Colonic mucosa (tissue), 4 donors: Measurements from ENCODE around the gene TNNI2. TPM values are rescaled to one million over a fixed set of nuclear protein-coding genes. Genes with fewer than 3 reads are reported as not detected.

Experiments used
- DNase-seq: peaks from one replicate; pipeline ENCODE4 v3.0.0-alpha.2; 2020
- H3K27ac ChIP-seq: fragments of 200-600 bp; one replicate; pipeline ENCODE4 v1.8.0; 2021
- H3K27me3 ChIP-seq: fragments of 200-600 bp; one replicate; pipeline ENCODE4 v1.8.0; 2021
- H3K36me3 ChIP-seq: fragments of 200-600 bp; one replicate; pipeline ENCODE4 v1.8.0; 2021
- H3K4me1 ChIP-seq: fragments of 200-600 bp; one replicate; pipeline ENCODE4 v1.8.0; 2021; ENCODE audit warnings: mild to moderate bottlenecking
- H3K4me3 ChIP-seq: fragments of 200-600 bp; one replicate; pipeline ENCODE4 v1.8.0; 2021
- H3K9ac ChIP-seq, 2 donors: one replicate each; pipeline ENCODE4 v1.7.0; 2013; ENCODE audit warnings: control low read depth in 2 of 2, low read depth in 2 of 2, low read length in 2 of 2
- H3K9me3 ChIP-seq: fragments of 200-600 bp; one replicate; pipeline ENCODE4 v1.8.0; 2021
- intact Hi-C: fragments of 100-400 bp; cut with DNase I; formaldehyde crosslinking; loops from one replicate; pipeline ENCODE4 v1.14.1; 2022
- total RNA-seq, 2 donors: library from RNA; stranded (reverse); fragmentation: NEBNext Ultra II Directional in 1 of 2; extraction: Animal tissue kit (Norgen Biotek cat#: 25700) in 1 of 2; gene quantifications; one replicate each; pipeline ENCODE4 v1.2.1, GENCODE V29; 2021
- TF ChIP-seq, protein P1 (sequence below): fragments of 200-600 bp; IDR thresholded peaks from one replicate; pipeline ENCODE4 v1.8.0; 2022; ENCODE audit warnings: antibody characterized with exemption, mild to moderate bottlenecking
- donor health status: healthy.
- donor health status: DM: no; HTN: no; CAD: no.
- donor health status: DM: no; HTN: no; CAD: no.

Gene TNNI2
- total RNA-seq, 2 donors from 2014 or later: 0.94 TPM; not detected in 1

DNA sequence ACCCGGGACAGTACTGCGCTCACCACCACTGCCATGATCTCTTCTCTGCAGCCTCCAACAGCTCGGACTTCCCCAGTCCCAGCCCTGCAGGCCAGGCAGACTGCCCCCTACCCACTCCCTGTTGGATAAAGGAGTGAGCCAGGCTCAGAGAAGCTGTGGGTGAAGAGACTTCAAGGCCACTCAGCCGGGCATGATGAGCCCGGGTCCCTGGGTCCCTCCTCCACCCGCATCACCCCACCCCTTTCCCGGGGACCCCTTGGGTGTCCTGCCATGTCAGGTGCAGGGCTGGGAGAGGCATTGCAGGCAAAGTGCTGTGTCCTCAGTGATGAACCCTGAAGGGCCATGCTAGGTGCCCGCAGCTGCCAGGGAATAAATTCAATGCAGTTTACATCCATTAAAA lies 28.6 kb downstream of the TNNI2 start:
- Histone ChIP-seq H3K27ac (no peak overlapping the region), H3K27me3 (no peaks in the 10 kb centered on the region), H3K36me3 (no peaks in the 10 kb centered on the region), H3K4me3 (no peak overlapping the region), H3K9me3 (no peaks in the 10 kb centered on the region), H3K4me1 (no peaks in the 10 kb centered on the region), H3K9ac (no peak overlapping the region)
- TF ChIP-seq, protein P1, sequence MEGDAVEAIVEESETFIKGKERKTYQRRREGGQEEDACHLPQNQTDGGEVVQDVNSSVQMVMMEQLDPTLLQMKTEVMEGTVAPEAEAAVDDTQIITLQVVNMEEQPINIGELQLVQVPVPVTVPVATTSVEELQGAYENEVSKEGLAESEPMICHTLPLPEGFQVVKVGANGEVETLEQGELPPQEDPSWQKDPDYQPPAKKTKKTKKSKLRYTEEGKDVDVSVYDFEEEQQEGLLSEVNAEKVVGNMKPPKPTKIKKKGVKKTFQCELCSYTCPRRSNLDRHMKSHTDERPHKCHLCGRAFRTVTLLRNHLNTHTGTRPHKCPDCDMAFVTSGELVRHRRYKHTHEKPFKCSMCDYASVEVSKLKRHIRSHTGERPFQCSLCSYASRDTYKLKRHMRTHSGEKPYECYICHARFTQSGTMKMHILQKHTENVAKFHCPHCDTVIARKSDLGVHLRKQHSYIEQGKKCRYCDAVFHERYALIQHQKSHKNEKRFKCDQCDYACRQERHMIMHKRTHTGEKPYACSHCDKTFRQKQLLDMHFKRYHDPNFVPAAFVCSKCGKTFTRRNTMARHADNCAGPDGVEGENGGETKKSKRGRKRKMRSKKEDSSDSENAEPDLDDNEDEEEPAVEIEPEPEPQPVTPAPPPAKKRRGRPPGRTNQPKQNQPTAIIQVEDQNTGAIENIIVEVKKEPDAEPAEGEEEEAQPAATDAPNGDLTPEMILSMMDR: no peak
- DNase-seq: no peak
- intact Hi-C loops: no loop called here

DNA sequence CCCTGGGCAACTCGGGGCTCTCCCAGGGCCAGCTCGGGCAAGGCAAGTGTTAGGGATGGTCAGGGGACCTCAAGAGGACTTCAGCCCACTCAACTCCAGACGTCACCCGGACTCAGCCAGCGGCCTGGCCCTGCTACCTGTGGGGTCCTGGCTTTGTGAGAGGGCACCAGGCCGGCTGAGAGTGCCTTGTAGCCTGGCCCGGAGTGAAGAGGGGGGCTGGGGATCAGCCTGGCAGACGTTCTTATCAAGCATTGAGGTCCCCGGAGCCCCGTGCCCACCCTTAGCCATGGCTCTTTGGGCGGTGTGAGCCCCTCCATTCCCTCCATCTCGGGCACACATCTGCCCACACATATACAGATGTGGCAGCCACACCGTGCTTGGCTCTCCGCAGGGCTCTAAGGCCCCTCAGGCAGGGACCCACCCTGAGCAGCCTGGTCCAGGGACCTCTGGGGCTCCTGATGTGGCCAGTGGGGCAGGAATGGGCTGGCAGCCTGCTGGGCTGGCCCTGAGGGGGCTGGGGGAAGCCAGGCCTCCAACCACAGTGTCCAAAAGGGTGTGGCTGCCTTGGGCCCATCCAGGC lies 29.4 kb downstream of the TNNI2 start:
- Histone ChIP-seq H3K4me1 (no peaks in the 10 kb centered on the region), H3K4me3 (no peak overlapping the region)
- intact Hi-C loops: no loop called here

DNA sequence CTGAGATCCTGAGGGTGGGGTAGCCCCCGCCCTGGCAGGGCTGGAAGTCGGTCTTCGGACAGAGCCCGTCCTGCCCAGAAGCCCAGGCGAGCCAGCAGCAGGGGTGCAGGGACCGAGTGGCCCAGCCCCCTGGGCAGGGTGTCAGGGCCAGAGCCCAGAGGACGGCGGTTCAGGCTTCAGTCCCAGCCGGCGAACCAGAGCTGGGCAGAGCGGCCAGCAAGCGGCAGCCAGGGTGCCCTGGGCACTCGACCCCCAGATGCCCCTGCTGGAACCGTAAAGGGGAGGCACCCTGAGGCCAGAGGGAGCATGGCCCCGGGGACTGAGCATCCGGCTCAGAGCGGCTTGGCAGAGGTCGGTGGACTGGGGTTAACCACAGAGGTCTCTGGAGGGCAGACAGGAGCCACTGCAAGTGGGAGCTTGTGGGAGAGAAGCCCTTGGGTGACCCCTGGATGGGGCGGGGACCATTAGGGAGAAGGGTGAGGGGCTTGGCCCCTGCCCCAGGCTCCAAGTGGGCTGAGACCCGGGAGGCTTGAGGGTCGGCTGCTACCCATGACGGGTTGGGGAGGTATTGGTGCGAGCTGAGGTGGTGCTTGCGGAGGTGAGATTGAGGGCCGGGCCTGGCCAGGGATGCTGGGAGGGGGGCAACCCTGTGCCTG lies 30.0 kb downstream of the TNNI2 start:
- peak overlapping the region; percentile 16 for H3K4me3 ChIP-seq
- intact Hi-C loops: no loop called here
- H3K27me3 ChIP-seq: no peaks in the 10 kb centered on the region
- peak overlapping the region in 1 of 2 donors; percentile 55 for H3K9ac ChIP-seq
- TF ChIP-seq, protein P1: no peak
- no peak for DNase-seq
- peak overlapping the region; percentile 57 for H3K27ac ChIP-seq
- no peaks in the 10 kb centered on the region for H3K9me3 ChIP-seq
- H3K4me1 ChIP-seq: no peaks in the 10 kb centered on the region
- H3K36me3 ChIP-seq: no peaks in the 10 kb centered on the region

More for the DNA sequence above, 29.4 kb downstream of the TNNI2 start:
- TF ChIP-seq, protein P1: no peak
- no peaks in the 10 kb centered on the region for H3K36me3 ChIP-seq
- H3K27ac ChIP-seq: peak overlapping the region; percentile 57
- H3K9me3 ChIP-seq: no peaks in the 10 kb centered on the region
- DNase-seq: no peak
- no peak overlapping the region for H3K9ac ChIP-seq
- no peaks in the 10 kb centered on the region for H3K27me3 ChIP-seq

GRCh38 chr11:1869427-1870325 lies 30.9 kb downstream of the TNNI2 start:
- intact Hi-C loops: no loop called here
- DNase-seq: no peak

DNA sequence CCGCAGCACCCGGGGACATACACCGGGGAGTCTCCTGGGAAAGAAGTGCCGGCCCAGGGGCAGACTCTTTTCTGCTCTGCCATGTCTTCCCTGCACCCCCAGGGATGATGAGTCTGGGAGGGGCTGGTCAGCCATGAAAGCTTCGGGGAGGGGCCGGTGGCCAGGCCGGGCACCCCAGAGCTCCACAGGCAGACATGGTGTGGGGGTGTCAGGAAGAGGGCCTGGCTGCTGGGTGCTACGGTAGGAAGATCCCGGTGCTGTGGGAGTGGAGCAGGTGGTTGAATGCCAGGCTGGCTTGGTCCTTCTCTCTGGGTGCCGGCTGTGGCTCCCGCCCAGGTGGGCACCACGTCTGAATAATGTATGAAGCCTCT lies 31.5 kb downstream of the TNNI2 start:
- peak overlapping the region; percentile 3 to 58 for H3K9ac ChIP-seq
- TF ChIP-seq, protein P1: no peak
- peak overlapping the region; percentile 57 for H3K27ac ChIP-seq
- peak overlapping the region; percentile 15 for H3K4me3 ChIP-seq
- no peaks in the 10 kb centered on the region for H3K4me1 ChIP-seq
- no peak for DNase-seq
- no peaks in the 10 kb centered on the region for H3K27me3 ChIP-seq
- no peaks in the 10 kb centered on the region for H3K36me3 ChIP-seq
- no peaks in the 10 kb centered on the region for H3K9me3 ChIP-seq
- intact Hi-C loops: no loop called here

More at GRCh38 chr11:1869427-1870325, 30.9 kb downstream of the TNNI2 start:
- TF ChIP-seq, protein P1: no peak
- H3K27me3 ChIP-seq: no peaks in the 10 kb centered on the region
- H3K36me3 ChIP-seq: no peaks in the 10 kb centered on the region
- H3K9ac ChIP-seq: peak overlapping the region; percentile 55 to 58
- peak overlapping the region; percentile 57 for H3K27ac ChIP-seq
- no peaks in the 10 kb centered on the region for H3K4me1 ChIP-seq
- no peaks in the 10 kb centered on the region for H3K9me3 ChIP-seq
- peak overlapping the region; percentile 10 for H3K4me3 ChIP-seq
